Right lobe of liver (tissue), 6 donors: ENCODE data around the gene MTHFD2. TPM values are rescaled to one million over a fixed set of nuclear protein-coding genes. Genes with fewer than 3 reads are reported as not detected.
A peak's percentile ranks its signal among the peaks of the same experiment; 100 is the strongest.

ENCODE experiments used
- ATAC-seq, 4 donors: fragments of 200-7000 bp; cut with Tn5 transposase; one replicate each; pipeline ENCODE4 v1.9.1; 2020; ENCODE audit warnings: mild to moderate bottlenecking in 4 of 4, moderate library complexity in 4 of 4
- DNase-seq, 3 donors: peaks; one replicate each; pipeline ENCODE4 v3.0.0-alpha.2; 2020
- H3K27ac ChIP-seq, 3 donors: fragments of 200-600 bp; one replicate each; pipeline ENCODE4 v1.8.0; 2022
- H3K27me3 ChIP-seq, 2 donors: fragments of 200-600 bp; one replicate each; pipeline ENCODE4 v1.8.0; 2022
- H3K36me3 ChIP-seq, 4 donors: fragments of 200-600 bp; sonication (generic) in 1 of 4; one replicate each; pipeline versions ENCODE4 v1.5.1 to v1.8.0; 2017 to 2022; ENCODE audit warnings: control low read depth in 1 of 4
- H3K4me1 ChIP-seq, 4 donors: fragments of 200-600 bp; sonication (generic) in 1 of 4; one replicate each; pipeline versions ENCODE4 v1.5.1 to v1.8.0; 2017 to 2022; ENCODE audit warnings: control low read depth in 1 of 4
- H3K4me3 ChIP-seq, 3 donors: fragments of 200-600 bp; one replicate each; pipeline ENCODE4 v1.8.0; 2022
- H3K9me3 ChIP-seq, 4 donors: fragments of 200-600 bp; sonication (generic) in 1 of 4; one replicate each; pipeline versions ENCODE4 v1.5.1 to v1.8.0; 2017 to 2022; ENCODE audit warnings: control low read depth in 1 of 4
- POLR2A ChIP-seq: fragments of 450-650 bp; IDR thresholded peaks from one replicate; pipeline ENCODE4 v1.6.1; 2017; ENCODE audit warnings: antibody characterized with exemption, mild to moderate bottlenecking
- WGBS: methylation state at CpG from one replicate; pipeline ENCODE4 v1.1.6; 2018; ENCODE audit warnings: low coverage, low lambda C conversion rate; ENCODE audit not compliant: insufficient coverage; ENCODE audit errors: missing lambda C conversion rate; 5-methylcytosine and 5-hydroxymethylcytosine counted together
- intact Hi-C, 2 donors: fragments of 100-400 bp; cut with DNase I; formaldehyde crosslinking; loops; one replicate each; pipeline versions ENCODE4 v1.11.2 to v1.14.1; 2022
- total RNA-seq, 6 experiments: library from RNA; depleted of rRNA in 2 of 6; stranded (reverse); fragments of >200 nt in 2 of 6; fragmentation: NEBNext Ultra II Directional in 3 of 6; extraction: Animal tissue kit (Norgen Biotek cat#: 25700) in 3 of 6; gene quantifications; one replicate each; pipeline versions ENCODE4 v1.1.0 to v1.2.4, GENCODE V29; 2016 to 2023
- TF ChIP-seq, protein P1 (sequence below), 4 donors: fragments of 200-600 bp in 3 of 4; fragments of 450-650 bp in 1 of 4; IDR thresholded peaks; one replicate each; pipeline versions ENCODE4 v1.5.1 to v1.8.0; 2016 to 2022; ENCODE audit warnings: antibody characterized with exemption in 4 of 4, mild to moderate bottlenecking in 2 of 4
- donor health status: DM: no; HTN: yes; CAD: no.
- donor health status: DM: no; HTN: no; CAD: no.
- donor health status: DM: no; HTN: no; CAD: no.
- donor health status: DM: no; HTN: yes; CAD: no.
- donor health status: DM: no; HTN: yes; CAD: no.

The MTHFD2 gene
- total RNA-seq, 6 experiments from 2014 or later: 0.31 to 7.4 (median 2.0) TPM

DNA sequence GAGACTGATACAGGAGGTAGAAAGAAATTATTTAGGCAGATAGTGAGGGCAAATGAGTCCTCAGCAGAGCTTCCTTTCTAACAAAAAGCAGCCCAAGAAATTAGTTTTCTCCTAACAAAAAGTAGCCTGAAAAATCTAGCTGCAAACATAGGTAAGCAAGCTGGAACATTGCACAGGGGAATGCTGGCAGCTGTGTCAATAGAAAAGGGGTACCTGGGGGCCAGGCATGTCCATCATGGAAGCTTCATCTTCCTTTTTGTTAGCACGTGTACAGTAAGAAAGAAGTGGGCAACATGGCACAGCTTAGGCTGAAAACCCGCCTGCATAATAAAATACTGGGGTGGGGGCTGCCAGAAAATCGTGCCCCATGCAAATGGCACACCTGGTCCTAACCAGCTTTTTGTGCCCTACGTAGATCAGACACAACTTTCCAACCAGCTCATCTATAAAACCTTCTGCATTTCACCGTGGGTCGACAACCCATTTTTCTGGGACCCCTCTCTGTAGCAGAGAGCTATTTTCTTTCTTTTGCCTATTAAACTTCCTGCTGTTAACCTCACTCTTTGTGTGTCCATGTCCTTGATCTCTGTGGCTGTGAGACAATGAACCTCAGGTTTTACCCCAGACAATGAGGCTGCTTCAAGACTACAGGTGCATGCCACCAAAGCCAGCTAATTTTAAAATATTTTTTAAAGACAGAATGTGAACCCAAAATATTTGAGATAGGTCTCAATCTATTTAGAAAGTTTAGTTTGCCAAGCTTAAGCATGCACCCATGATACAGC lies 6.6 kb upstream of the MTHFD2 start:
- no peaks in the 10 kb centered on the region for H3K4me1 ChIP-seq
- ATAC-seq (no peak), DNase-seq (no peak)
- no peak for TF ChIP-seq POLR2A
- TF ChIP-seq, protein P1, sequence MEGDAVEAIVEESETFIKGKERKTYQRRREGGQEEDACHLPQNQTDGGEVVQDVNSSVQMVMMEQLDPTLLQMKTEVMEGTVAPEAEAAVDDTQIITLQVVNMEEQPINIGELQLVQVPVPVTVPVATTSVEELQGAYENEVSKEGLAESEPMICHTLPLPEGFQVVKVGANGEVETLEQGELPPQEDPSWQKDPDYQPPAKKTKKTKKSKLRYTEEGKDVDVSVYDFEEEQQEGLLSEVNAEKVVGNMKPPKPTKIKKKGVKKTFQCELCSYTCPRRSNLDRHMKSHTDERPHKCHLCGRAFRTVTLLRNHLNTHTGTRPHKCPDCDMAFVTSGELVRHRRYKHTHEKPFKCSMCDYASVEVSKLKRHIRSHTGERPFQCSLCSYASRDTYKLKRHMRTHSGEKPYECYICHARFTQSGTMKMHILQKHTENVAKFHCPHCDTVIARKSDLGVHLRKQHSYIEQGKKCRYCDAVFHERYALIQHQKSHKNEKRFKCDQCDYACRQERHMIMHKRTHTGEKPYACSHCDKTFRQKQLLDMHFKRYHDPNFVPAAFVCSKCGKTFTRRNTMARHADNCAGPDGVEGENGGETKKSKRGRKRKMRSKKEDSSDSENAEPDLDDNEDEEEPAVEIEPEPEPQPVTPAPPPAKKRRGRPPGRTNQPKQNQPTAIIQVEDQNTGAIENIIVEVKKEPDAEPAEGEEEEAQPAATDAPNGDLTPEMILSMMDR (IDR thresholded peaks at IDR 0.05): no peak
- no peak overlapping the region for H3K4me3 ChIP-seq
- WGBS: 79% methylated on average over 3 of the region's 6 CpGs
- H3K27me3 ChIP-seq: no peaks in the 10 kb centered on the region
- no peak overlapping the region for H3K27ac ChIP-seq
- intact Hi-C loops: no loop called here
- H3K36me3 ChIP-seq: no peaks in the 10 kb centered on the region
- H3K9me3 ChIP-seq: no peaks in the 10 kb centered on the region

DNA sequence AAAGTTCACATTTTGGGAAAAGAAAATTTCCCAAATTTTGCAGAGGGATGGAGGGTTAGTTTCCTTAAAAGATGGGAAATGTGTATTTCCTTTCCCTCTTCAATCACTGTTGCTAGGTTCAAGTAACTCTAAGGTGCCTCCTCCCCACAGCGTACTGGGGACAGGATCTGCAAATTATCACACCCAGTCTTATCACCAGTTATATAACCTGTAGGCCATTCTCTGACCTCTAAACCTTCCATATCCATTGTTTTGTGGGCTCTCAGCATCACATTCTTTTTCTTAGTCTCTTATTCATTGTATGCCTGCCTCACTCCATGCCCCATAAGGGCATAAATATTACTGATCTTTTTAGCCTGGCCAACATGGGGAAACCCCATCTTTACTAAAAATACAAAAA lies 3.6 kb upstream of the MTHFD2 start:
- WGBS: no CpG with 5 or more reads among the region's 1 CpG
- Histone ChIP-seq H3K4me1 (peaks cover 0 to 7% (median 0%) of the 10 kb centered on the region in 4 donors), H3K27me3 (no peaks in the 10 kb centered on the region), H3K4me3 (no peak overlapping the region), H3K27ac (no peak overlapping the region), H3K9me3 (no peaks in the 10 kb centered on the region), H3K36me3 (no peaks in the 10 kb centered on the region)
- no peak for TF ChIP-seq POLR2A
- TF ChIP-seq, protein P1 (IDR thresholded peaks at IDR 0.05): no peak
- no peak for DNase-seq
- intact Hi-C loops: no loop called here
- ATAC-seq: no peak

DNA sequence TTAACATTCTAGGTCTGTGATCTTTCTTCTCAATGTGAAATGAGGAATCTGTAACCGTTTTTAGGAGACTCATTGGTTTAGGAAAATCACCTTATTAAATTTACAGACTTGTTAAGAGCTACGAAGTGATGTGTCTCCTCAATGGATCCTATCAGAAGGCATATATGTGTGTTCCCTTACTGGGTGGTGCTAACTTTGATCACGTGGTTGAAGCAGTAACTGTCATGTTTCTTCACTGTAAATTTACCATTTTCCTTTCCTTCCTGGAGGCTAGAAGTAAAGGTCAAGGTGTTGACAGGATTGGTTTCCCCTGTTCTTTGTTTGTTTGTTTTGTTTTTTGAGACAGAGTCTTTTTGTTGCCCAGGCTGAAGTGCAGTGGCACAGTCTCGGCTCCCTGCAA lies 1.4 kb upstream of the MTHFD2 start:
- DNase-seq (no peak), ATAC-seq (no peak)
- no peak for TF ChIP-seq POLR2A
- TF ChIP-seq, protein P1 (IDR thresholded peaks at IDR 0.05): no peak
- H3K27ac ChIP-seq: no peak overlapping the region
- 71% methylated on average over 4 of the region's 4 CpGs for WGBS
- no peak overlapping the region for H3K4me3 ChIP-seq
- intact Hi-C loops: no loop called here
- H3K9me3 ChIP-seq: no peaks in the 10 kb centered on the region
- peaks cover 0 to 7% (median 0%) of the 10 kb centered on the region in 4 donors for H3K4me1 ChIP-seq
- H3K27me3 ChIP-seq: no peaks in the 10 kb centered on the region
- H3K36me3 ChIP-seq: no peaks in the 10 kb centered on the region

DNA sequence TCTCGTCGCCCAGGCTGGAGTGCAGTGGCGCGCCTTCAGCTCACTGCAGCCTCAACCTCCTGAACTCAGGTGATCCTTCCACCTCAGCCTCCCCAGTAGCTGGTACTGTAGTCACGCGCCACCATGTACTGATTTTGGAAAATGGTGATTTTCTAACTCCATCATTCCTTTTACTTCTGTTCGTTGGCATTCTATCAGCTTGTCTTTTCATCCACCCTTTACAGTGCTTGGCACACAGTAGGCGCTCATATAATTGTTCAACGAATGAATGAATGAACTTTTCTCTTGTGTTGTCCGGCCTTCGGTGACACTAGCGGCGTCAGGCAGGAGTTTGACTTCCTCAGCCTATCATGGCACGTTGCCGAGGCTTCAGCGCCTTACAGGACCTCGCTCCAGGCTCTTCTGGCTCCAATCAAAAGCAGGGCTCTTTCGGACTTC lies 373 bp upstream of the MTHFD2 start:
- TF ChIP-seq POLR2A: no peak
- TF ChIP-seq, protein P1 (IDR thresholded peaks at IDR 0.05): no peak
- Histone ChIP-seq H3K27ac (no peak overlapping the region), H3K9me3 (no peaks in the 10 kb centered on the region), H3K36me3 (no peaks in the 10 kb centered on the region), H3K4me3 (peak overlapping the region; percentile 46 to 63 (median 54)), H3K4me1 (peaks cover 0 to 7% (median 0%) of the 10 kb centered on the region in 4 donors), H3K27me3 (no peaks in the 10 kb centered on the region)
- WGBS: 43% methylated on average over 17 of the region's 18 CpGs
- DNase-seq: no peak
- ATAC-seq: no peak
- intact Hi-C loops: no loop called here
